Natural killer cell (primary cell): ENCODE data around the gene EYS. TPM values are rescaled to one million over a fixed set of nuclear protein-coding genes. Genes with fewer than 3 reads are reported as not detected.

Source experiments
- ATAC-seq, 3 donors: fragments of 150-1000 bp in 2 of 3; fragments of 200-7000 bp in 1 of 3; cut with Tn5 transposase; 1 replicate in 1 of 3; 2 replicates in 2 of 3; pipeline ENCODE4 v1.10.0; 2021; ENCODE audit warnings: mild to moderate bottlenecking in 2 of 3, moderate library complexity in 2 of 3
- DNase-seq, 2 donors: peaks; one replicate each; pipeline versions ENCODE4 v3.0.0 to v3.0.0-alpha.2; 2013 to 2021; ENCODE audit warnings: mixed read lengths in 1 of 2
- H3K27ac ChIP-seq: one replicate; pipeline ENCODE4 v1.5.1; 2013; ENCODE audit warnings: mild to moderate bottlenecking, low read length
- H3K27me3 ChIP-seq: one replicate; pipeline ENCODE4 v1.6.1; 2013; ENCODE audit warnings: low read length; ENCODE audit not compliant: control insufficient read depth, insufficient read depth
- H3K36me3 ChIP-seq: one replicate; pipeline ENCODE4 v1.6.1; 2013; ENCODE audit warnings: low read length; ENCODE audit not compliant: control insufficient read depth, insufficient read depth
- H3K4me1 ChIP-seq: one replicate; pipeline ENCODE4 v1.6.1; 2013; ENCODE audit warnings: low read length; ENCODE audit not compliant: control insufficient read depth, insufficient read depth
- H3K4me3 ChIP-seq: one replicate; pipeline ENCODE4 v1.5.1; 2013; ENCODE audit warnings: low read length
- H3K9me3 ChIP-seq: one replicate; pipeline ENCODE4 v1.6.1; 2013; ENCODE audit warnings: low read length; ENCODE audit not compliant: control insufficient read depth, insufficient read depth
- H3K27ac Mint-ChIP-seq, 2 donors: one replicate each; pipeline ENCODE4 v1.8.0; 2022; ENCODE audit warnings: mild to moderate bottlenecking in 2 of 2, mixed read lengths in 2 of 2, moderate library complexity in 1 of 2
- H3K27me3 Mint-ChIP-seq, 2 donors: one replicate each; pipeline ENCODE4 v1.8.0; 2022; ENCODE audit warnings: low read depth in 2 of 2, mixed read lengths in 2 of 2
- H3K36me3 Mint-ChIP-seq: one replicate; pipeline ENCODE4 v1.8.0; 2022; ENCODE audit warnings: mixed read lengths
- H3K4me1 Mint-ChIP-seq, 2 donors: one replicate each; pipeline ENCODE4 v1.8.0; 2022; ENCODE audit warnings: mixed read lengths in 2 of 2
- H3K4me3 Mint-ChIP-seq: one replicate; pipeline ENCODE4 v1.8.0; 2022; ENCODE audit warnings: mild to moderate bottlenecking, moderate library complexity, mixed read lengths
- H3K9me3 Mint-ChIP-seq, 2 donors: one replicate each; pipeline ENCODE4 v1.8.0; 2022; ENCODE audit warnings: mixed read lengths in 2 of 2
- CTCF ChIP-seq: fragments of 200-600 bp; IDR thresholded peaks from one replicate; pipeline ENCODE4 v1.8.0; 2022; ENCODE audit warnings: antibody characterized with exemption
- WGBS: methylation state at CpG from one replicate; pipeline ENCODE4 v1.1.7; 2013; ENCODE audit warnings: missing lambda C conversion rate; ENCODE audit not compliant: insufficient coverage; 5-methylcytosine and 5-hydroxymethylcytosine counted together
- intact Hi-C: fragments of 100-400 bp; cut with micrococcal nuclease; formaldehyde crosslinking; loops from one replicate; pipeline ENCODE4 v1.14.2; 2022
- total RNA-seq, 4 donors: library from RNA; stranded (reverse); fragments of 120-200 nt in 1 of 4; gene quantifications; one replicate each; pipeline versions ENCODE4 v1.2.3 to v1.2.4, GENCODE V29; 2013 to 2022

Gene EYS
- total RNA-seq, 3 donors from 2014 or later (not counting 1 experiment from before 2014, with no cell fraction given), result 0.55 TPM; not detected in 2

GRCh38 chr6:63708631-63709030 is 1998.4 kb downstream of the EYS start:
- no peaks in the 10 kb centered on the region for H3K4me1 ChIP-seq
- H3K36me3 ChIP-seq, result peaks cover 77% of the 10 kb centered on the region
- H3K4me1 Mint-ChIP-seq, result peaks cover 17 to 21% of the 10 kb centered on the region in 2 donors
- H3K36me3 Mint-ChIP-seq, result peaks cover 27% of the 10 kb centered on the region
- no peak overlapping the region for H3K27ac Mint-ChIP-seq
- no peak overlapping the region for H3K27ac ChIP-seq
- no CpG with 5 or more reads among the region's 1 CpG for WGBS
- no peak for ATAC-seq
- H3K4me3 ChIP-seq, result no peak overlapping the region
- no peak for TF ChIP-seq CTCF
- H3K27me3 ChIP-seq, result no peaks in the 10 kb centered on the region
- H3K9me3 ChIP-seq, result no peaks in the 10 kb centered on the region
- no peaks in the 10 kb centered on the region for H3K27me3 Mint-ChIP-seq
- no peak for DNase-seq
- no peaks in the 10 kb centered on the region for H3K9me3 Mint-ChIP-seq
- intact Hi-C loops, result no loop called here
- H3K4me3 Mint-ChIP-seq, result no peak overlapping the region

- H3K4me1 Mint-ChIP-seq, result peaks cover 17 to 19% of the 10 kb centered on the region in 2 donors
- H3K4me3 ChIP-seq, result no peak overlapping the region
- H3K36me3 Mint-ChIP-seq, result peaks cover 28% of the 10 kb centered on the region
- H3K27ac Mint-ChIP-seq, result peak overlapping the region in 1 of 2 donors; percentile 53
- TF ChIP-seq CTCF, result no peak
- H3K27me3 Mint-ChIP-seq, result no peaks in the 10 kb centered on the region
- intact Hi-C loops, result no loop called here
- H3K27me3 ChIP-seq, result no peaks in the 10 kb centered on the region
- no peaks in the 10 kb centered on the region for H3K4me1 ChIP-seq
- DNase-seq (no peak), ATAC-seq (no peak)
- no peak overlapping the region for H3K4me3 Mint-ChIP-seq
- no peak overlapping the region for H3K27ac ChIP-seq
- no peaks in the 10 kb centered on the region for H3K9me3 ChIP-seq
- WGBS, result 89% methylated on average over 2 of the region's 2 CpGs
- H3K9me3 Mint-ChIP-seq, result no peaks in the 10 kb centered on the region
- H3K36me3 ChIP-seq, result peaks cover 74% of the 10 kb centered on the region
These were observed 2000.4 kb downstream of the EYS start for GRCh38 chr6:63706630-63707029.

GRCh38 chr6:63705707-63706106 is 2001.3 kb downstream of the EYS start:
- Histone ChIP-seq H3K4me3 (no peak overlapping the region), H3K27me3 (no peaks in the 10 kb centered on the region), H3K4me1 (no peaks in the 10 kb centered on the region), H3K27ac (no peak overlapping the region), H3K36me3 (peaks cover 71% of the 10 kb centered on the region), H3K9me3 (no peaks in the 10 kb centered on the region)
- H3K27ac Mint-ChIP-seq, result peak overlapping the region; percentile 53 to 65
- 73% methylated on average over 2 of the region's 2 CpGs for WGBS
- no peak overlapping the region for H3K4me3 Mint-ChIP-seq
- no peak for DNase-seq
- TF ChIP-seq CTCF, result no peak
- no peaks in the 10 kb centered on the region for H3K27me3 Mint-ChIP-seq
- H3K4me1 Mint-ChIP-seq, result peaks cover 17 to 22% of the 10 kb centered on the region in 2 donors
- no peak for ATAC-seq
- intact Hi-C loops, result no loop called here
- H3K36me3 Mint-ChIP-seq, result peaks cover 26% of the 10 kb centered on the region
- H3K9me3 Mint-ChIP-seq, result no peaks in the 10 kb centered on the region

- Mint-ChIP-seq H3K4me1 (peaks cover 26 to 38% of the 10 kb centered on the region in 2 donors), H3K27ac (peak overlapping the region in 1 of 2 donors; percentile 69), H3K9me3 (no peaks in the 10 kb centered on the region), H3K27me3 (no peaks in the 10 kb centered on the region), H3K36me3 (peaks cover 6% of the 10 kb centered on the region), H3K4me3 (no peak overlapping the region)
- H3K27ac ChIP-seq, result no peak overlapping the region
- H3K9me3 ChIP-seq, result no peaks in the 10 kb centered on the region
- H3K36me3 ChIP-seq, result peaks cover 10% of the 10 kb centered on the region
- H3K4me1 ChIP-seq, result no peaks in the 10 kb centered on the region
- TF ChIP-seq CTCF, result no peak
- DNase-seq (no peak), ATAC-seq (no peak)
- no peak overlapping the region for H3K4me3 ChIP-seq
- H3K27me3 ChIP-seq, result no peaks in the 10 kb centered on the region
- intact Hi-C loops, result no loop called here
These were observed 2016.8 kb downstream of the EYS start for GRCh38 chr6:63690221-63690620.
